DLD1 (cell line): ENCODE measurements around the gene PRKAG2.
"Not testable (repeated sequence)": the region's sequence is repeated elsewhere in the genome, so short reads cannot be mapped to it uniquely, and the experiment has no call there.

ENCODE experiments used
- in situ Hi-C: cut with HindIII; loops from 2 replicates; pipeline ENCODE4 v1.10.0; 2017; ENCODE audit warnings: low sequenced_read_pairs

The PRKAG2 gene

DNA sequence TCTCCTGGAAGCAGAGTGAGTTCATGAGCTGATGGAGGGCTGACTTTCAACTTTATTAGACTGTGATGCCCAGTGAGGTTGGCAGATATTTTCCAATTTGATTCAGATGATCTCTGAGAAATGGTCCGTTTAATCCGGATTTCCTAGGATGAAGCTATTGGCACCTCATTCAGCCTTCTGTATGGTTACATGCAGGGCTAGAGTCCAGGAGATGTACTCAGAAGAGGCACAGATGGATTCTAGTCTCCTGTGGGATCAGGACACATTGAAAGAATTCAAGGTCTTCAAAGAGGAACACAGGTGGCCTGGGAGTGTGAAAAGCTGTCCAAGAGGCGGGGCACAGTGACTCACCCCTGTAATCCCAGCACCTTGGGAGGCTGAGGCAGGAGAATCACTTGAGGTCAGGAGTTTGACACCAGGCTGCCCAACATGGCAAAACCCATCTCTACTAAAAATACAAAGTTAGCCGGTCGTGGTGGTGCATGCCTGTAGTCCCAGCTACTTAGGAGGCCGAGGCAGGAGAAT, 334.2 kb downstream of the PRKAG2 start:
- in situ Hi-C loops = no loop called here

DNA sequence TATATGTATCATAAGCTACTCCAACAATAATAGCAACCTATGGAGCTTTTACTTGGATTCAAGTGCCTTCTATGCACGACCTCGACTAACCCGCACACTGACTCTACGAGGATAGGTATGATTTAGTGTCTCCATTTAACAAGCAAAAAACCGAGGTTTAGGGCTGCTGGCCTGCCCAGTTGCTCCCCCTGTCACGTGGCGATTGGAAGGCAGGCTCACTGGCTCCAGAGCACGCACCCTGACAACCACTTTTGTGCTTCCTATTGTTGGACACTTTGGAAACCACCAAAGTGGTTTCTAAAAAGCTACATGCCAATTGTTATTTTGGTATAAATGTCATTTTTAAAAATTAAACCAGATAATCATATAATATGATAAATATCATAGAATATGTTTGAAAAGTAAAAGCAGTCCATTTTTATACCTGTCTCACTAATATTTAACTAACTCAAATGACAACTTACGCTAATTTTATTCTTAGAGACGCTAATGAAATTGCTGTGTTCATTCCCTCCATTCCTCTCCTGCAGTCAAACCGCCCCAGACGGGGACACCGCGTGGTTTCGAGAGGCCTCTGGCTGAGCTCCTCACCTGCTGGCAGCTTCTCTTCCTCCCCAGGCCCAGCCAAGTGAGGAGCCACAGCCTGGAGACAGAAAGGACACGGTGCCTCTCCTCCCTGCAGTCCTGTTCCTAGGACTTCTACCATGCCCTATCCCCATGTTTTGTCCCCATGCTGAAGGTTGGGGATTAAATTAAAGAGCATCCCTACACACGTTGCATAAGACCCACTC, 335.0 kb downstream of the PRKAG2 start:
- in situ Hi-C loops = no loop called here

DNA sequence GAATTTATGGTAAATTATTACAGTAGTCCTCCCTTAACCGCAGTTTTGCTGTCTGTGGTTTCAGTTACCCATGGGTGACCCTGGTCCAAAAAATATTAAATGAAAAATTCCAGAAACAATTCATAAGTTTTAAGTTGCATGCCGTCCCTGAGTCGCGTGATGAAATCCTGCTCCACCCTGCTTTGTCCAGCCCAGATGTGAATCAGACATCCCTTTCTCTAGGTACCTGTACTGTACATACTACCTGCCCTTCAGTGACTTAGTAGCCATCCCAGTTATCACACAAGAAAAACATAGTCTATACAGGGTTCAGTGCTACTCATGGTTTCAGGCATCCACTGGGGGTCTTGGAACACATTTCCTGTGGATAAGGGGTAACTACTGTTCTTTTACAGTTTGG, 336.8 kb downstream of the PRKAG2 start:
- in situ Hi-C loops = no loop called here

DNA sequence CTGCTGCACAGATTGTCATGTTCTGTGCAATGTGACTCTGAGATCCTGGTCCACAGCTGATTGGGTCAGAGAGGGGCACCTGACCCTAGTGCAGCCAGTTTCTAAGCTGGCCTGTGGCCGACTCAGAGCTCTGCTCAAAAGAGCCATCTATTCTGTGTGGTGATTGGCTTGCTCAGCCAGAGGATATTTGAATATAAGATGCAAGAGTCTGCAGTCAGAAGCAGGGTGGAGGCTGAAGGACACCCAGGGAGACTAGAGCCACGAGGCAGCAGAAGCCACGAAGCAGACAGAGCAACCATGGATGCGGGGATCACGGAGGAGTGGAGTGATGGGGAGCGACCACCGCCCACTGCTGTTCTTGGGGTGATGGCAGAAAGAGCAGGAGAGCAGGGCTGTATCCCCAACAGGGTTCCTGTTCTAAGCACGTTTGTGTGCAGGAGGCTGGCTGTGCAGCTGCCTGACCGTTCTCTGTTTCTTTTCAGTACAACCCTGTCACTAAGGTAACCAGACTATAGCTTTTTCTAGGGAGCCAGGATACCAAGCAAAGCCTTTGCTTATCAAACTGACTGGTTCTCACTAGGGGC, 337.7 kb downstream of the PRKAG2 start:
- in situ Hi-C loops = no loop called here

DNA sequence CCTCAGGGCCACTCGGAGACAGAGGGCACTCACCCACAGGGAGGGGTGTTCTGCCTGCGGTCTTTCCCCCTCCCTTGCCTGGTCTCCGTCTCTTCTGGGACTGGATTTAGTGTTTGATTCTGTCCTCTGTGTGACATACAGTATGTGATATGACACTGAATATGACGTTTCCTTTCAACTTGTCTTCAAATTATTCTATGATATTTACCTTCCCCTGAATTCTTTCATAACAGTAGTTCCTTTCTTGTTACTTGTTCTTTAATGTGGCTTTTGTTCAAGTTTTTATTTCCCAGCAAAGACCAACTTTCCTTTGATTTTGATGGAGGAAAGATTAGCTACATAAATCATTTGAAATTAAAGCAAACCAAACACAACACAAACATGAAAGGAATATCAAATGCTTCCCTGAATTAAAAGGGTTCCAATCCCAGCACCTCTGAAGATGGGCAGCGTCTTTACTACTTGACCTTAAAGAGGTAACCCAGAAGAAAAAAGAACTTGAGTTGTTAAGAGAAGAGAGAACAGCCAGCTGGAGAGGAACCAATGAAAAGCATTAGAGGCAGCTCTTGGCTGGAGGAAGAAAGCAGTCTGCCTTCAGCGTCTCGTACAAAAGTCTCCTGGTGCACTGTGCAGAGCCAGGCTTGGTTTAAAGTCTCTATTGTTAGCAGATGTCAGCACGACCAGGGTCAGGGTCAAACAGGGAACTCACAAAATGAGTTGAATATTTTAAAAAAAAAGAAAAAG, 338.9 kb downstream of the PRKAG2 start:
- in situ Hi-C loops = no loop called here

DNA sequence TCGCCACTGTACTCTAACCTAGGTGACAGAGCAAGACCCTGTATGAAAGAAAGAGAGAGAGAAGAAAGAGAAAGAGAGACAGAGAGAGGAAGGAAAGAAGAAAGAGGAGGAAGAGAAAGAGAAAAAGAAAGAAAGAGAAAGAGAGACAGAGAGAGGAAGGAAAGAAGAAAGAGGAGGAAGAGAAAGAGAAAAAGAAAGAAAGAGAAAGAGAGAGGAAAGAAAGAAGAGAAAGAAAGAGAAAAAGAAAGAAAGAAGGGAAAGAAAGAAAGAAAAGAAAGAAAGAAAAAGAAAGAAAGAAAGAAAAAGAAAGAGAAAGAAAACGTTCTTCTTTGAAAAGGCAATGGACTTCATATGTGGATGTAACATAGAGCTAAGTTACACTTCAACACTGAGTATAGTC, 340.7 kb downstream of the PRKAG2 start:
- in situ Hi-C loops = not testable (repeated sequence)

DNA sequence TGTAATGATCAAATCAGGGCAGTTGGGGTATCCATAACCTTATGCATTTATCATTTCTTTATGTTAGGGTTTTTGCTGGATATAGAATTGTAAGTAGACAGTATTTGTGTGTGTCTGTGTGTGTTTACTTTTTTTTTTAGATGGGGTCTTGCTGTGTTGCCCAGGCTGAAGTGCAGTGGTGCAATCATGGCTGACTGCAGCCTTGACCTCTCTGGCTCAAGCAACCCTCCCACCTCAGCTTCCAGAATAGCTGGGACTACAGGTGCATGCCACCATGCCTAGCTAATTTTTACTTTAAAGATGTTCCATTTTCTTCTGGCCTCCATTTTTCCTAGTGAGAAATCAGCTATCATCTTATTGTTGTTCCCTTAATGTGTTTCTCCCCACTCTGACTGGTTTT, 347.1 kb downstream of the PRKAG2 start:
- in situ Hi-C loops = no loop called here

DNA sequence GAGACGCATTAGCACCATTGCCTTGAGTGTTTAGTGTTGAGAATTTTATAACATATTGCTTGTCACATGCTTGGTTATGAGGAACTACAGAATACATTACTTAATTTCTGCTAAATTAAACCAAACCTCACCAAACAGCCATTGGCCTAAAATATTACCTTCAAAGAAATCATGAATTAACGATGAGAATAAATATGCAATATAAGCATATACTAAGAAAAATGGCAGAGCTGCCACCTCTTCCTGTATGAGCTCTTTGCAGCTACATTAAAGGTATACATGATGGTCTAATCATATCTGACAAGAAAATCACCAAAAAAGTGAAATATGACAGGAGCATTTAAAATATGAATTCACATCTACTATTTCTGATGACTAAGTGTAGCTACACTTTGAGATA, 352.1 kb downstream of the PRKAG2 start:
- in situ Hi-C loops = no loop called here

DNA sequence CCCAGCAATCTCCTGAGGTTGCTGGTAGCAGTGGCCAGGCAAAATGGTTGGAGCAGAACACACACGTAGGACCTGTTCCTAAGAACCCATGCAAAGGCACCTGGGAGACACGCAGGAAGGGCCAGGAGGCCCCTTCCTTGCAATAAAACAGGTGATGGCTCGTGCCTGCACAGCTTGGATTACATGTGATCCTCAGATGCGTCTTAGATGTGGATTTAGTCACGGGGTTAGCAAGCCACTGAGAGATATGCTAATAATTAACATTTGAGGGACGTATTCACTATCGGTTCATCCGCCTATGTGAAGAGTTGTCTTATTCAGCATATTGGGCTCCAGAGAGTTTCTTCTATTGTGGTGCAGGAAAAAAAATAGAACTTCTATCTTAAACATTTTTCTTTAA, 352.6 kb downstream of the PRKAG2 start:
- in situ Hi-C loops = no loop called here

DNA sequence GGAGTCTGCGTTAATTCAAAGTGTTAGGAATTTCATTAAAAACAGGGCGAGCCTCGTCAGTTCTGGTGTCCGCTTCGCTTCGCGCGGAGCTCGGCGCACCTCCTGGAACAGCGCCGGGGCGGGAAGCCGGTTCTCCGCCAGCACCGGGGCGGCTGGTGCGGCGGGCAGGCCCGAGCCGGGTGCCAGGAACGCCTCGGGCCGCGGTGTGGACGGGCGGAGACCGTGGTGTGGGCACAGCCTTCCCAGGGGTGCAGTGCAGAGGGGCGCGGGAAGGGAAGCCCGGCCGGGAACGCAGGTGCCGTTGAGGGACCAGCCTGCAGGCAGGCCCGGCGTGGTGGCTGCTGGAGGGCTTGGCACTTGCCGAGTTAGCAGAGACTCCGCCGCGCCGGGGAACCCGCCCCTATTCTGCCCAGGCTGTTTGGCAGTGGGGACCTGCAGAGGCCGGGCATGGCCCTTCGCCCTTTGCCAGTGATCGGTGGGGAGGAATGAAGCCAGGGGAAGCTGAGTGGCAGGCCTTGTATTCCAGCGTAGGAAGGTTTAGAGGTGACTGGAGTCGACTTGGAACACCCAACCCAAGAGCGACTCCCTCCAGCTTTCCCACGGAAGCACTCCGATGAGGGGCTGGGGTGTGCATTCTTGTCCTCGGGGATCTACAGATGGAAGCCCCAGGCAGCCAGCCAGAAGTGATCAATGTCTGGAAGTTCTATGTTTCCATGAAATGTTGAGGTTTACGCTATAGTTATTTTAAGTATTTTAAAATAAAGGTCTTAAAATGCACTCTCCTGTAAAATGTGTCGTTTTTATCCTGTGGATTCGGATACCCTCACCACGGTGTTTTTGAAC, 356.3 kb downstream of the PRKAG2 start:
- in situ Hi-C loops = no loop called here

DNA sequence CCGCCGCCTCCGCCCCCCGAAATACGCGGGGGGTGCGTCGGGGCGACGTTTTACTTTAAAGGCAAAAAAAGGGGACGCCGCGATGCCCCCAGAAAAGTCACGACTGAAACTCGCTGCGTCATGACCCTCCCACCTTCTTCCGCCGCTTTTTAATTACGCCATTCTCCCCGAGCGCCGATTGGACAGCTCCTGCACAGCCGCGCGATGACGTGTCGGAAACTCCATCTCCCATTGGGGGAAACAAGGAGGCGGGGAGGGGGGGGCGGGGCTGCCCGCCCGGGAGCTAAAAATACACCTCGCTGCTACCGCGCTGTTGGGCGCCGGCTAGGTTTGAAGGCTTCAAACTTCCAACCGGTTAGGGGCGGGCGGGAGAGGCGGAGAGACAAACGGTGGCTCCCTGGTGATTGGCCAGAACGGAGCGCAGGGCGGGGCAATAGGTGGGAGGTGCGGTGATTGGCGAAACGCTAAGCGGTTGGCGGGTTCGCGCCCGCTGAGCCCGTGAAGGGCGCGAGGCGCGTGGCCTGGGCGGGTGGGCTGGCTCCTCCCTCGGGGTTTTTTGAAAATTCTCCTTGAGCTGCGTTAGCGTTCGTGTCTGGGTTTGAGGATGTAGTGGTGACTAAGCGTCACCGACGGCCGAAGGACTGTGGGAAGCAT, 357.0 kb downstream of the PRKAG2 start, which contains the start of gene RHEB:
TSS of gene RHEB (minus strand) at position 131 of the 654 bp plus-strand sequence. CDS start 384 bp downstream, outside the sequence.
- in situ Hi-C loops = no loop called here

DNA sequence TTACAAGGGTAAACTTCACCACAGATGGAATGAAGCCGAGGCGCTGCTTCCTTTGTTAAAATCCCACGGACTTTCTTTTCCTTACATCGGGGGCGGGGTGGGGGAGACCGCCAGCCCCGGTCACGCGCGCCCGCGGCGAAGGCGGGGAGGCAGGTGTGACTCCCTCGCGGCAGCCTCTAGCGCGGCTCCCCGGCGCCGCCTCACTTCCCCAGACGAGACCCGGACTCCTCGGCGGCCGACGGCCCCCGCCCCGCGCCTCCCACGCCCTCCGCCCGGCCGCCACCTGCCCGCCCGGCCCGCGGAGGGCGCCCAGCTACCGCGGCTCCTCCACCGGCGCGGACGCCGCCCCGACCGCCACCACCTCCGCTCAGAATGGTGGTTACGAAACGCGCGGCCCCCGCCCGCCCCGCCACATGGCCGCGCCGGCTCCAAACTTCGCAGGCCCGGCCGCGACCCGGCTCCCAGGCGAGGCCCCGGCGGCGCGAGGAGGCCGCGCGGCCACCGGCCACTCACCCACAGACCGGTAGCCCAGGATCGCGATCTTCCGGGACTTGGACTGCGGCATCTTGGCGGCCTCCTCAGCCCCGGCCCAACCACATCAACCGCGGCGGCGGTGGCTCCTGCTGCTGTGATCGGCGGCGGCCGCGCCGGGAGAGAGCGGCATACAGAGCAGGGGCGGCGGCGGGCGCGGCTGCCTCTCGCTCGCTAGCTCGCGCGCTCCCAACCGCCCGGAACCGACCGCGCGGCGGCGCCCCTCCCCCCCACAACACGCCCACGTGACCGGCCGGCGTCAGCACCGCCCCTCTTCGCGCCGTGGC, 357.8 kb downstream of the PRKAG2 start:
- in situ Hi-C loops = not testable (repeated sequence)

DNA sequence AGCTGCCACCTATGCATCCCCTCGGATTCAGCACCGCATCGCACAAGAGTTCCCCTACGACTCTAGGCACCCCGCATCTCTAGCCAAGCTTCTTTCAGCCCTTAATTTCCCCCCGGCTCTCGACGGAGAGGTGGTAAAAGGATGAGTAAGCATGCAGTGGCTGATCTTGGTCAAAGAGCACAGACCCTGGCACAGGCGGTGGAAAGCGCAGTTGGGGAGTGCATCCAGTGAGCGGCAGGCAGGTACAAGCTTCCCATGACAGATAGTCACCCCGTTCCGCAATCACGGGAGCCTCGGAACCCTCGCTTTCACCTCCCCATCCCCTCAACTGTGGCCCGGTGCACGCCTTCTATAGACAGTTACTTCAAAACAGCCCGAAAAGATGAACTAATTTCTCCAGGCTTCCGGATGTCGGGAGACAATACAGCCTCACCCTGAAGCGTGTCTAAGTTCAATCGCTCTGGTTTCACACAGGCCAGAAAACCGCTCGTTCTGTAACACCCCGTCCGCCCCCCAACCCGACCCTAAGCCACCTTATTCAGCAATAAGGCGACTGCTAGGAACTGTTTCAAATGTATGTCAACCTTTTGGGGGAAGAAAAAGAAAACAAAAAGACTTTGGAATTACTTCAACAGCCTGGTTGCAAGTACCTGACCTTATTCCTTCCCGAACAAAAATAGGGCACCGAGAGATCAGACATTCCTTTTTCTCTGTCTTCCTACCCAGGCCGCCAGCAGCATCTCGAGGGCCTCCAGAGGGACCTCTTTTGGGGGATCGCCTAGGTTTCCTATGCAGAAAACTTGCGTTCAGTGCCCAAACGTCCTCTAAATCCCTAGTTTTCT, 358.6 kb downstream of the PRKAG2 start:
- in situ Hi-C loops = no loop called here

DNA sequence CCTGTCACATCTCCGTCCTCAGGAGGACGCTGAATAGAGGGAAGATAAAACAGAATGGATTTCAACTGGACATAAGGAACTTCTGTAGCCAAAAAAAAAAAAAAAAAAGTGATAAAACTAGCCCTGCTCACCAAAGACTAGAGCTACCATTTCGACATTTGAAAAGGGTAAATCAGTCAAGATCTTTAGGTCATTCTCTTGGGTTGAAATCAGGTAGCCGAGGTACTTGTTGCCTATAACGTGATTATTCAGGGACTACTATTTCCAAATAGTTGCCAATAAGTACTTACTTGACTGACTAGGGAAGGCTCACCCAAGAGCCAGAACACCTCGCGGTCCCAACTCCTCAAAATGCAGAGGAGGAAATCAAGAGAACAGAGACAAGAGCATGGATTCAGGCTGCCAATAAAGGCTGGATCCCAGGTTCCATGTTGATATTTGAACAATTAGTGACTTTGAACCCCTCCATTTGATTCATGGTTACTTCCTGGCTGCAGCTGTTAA, 359.3 kb downstream of the PRKAG2 start:
- in situ Hi-C loops = no loop called here

DNA sequence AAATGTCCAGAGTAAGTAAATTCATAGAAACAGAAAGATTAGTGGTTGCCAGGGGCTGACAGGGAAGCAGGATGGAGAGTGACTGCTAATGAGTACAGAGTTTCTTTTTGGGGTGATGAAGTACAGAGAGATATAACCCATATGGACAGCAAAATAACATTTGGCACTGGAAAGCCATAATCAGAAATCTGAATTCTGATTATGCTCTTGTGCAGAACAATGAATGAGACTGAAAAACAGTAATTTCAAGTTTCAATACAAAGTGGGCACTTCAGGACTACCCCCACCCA, 361.7 kb downstream of the PRKAG2 start:
- in situ Hi-C loops = no loop called here

DNA sequence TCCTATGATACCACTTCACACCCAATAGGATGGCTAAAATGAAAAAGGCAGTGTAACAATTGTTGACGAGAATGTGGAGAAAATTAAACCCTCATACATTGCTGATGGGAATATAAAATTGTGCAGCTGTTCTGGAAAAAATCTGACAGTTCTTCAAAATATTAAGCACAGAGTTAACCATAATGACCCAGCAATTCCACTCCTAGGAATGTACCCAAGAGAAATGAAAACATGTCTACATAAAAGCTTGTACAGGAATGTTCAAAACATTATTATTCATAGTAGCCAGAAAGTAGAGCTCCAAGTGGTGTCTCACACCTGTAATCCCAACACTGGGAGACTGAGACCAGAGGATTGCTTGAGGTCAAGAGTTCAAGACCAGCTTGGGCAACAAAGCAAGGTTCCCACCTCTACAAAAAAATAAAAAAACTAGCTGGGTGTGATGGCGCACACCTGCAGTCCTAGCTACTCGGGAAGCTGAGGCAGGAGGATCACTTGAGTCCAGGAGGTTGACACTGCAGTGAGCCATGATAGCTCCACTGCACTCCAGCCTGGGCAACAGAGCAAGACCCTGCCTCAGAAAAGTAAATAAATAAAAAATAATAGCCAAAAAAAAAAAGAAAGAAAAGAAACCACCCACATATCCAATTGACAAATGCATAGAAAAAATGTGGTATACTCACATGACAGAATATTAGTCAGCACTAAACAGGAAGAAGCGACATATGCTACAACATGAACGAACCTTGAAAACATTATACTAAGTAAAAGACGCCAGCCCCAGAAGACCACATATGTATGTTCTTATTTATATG, 362.2 kb downstream of the PRKAG2 start:
- in situ Hi-C loops = no loop called here

DNA sequence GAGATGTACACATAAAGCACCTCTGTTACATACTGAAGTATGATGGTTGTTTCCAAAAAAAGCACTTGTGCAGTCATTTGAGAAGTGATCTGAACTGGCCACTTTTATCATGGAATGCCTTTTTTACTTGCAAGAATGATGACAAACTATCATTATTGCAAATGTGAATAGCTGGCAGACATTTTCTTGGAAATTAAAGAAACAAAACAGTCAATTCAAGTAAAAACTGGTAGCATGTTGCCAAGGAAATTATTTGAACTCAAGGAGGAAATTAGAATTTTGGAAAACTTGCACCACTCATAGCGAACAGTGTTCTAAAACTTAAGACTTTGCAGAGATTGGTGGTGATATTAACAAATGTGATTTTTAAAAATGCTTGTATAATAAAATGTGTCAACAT, 363.8 kb downstream of the PRKAG2 start:
- in situ Hi-C loops = no loop called here

DNA sequence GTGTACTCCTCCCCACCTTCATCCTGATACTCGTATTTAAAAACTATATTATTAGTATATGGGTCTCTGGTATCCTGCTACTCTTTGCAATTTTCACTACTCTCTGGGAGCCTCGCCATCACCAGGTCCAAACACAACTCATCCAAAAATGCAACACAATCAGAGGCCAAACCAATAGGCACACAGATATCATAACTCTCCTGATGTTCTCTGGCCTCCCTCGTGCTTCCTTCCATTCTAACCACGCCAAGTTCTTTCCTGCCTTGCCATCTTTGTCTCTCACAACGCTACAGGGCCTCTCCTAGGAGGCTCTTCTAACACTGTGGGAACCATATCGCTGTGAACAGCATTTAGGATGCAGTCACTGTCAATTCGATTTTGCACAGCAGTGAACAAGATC, 364.6 kb downstream of the PRKAG2 start:
- in situ Hi-C loops = no loop called here
